CD4-positive, alpha-beta T cell (primary cell): Measurements from ENCODE around the gene TBCA. TPM values are rescaled to one million over a fixed set of nuclear protein-coding genes. Genes with fewer than 3 reads are reported as not detected.

Experiments used
- ATAC-seq: fragments of 200-7000 bp; cut with Tn5 transposase; one replicate; pipeline ENCODE4 v1.10.0; 2022; ENCODE audit warnings: mild to moderate bottlenecking; ENCODE audit not compliant: poor library complexity
- CTCF ChIA-PET: fragments of 350-600 bp; sonication (Branson Sonifier 250); formaldehyde crosslinking; loops from one replicate; lab custom pipeline; 2021; ENCODE audit warnings: antibody characterized with exemption, inconsistent platforms; lab: Charles Lee
- POLR2A ChIA-PET: fragments of 350-600 bp; sonication (Branson Sonifier 250); formaldehyde crosslinking; loops from one replicate; lab custom pipeline; 2021; ENCODE audit warnings: antibody characterized with exemption, inconsistent platforms; lab: Charles Lee
- DNase-seq, 14 experiments: peaks; one replicate each; pipeline ENCODE4 v3.0.0-alpha.2; 2013 to 2020; ENCODE audit warnings: mixed read lengths in 2 of 14
- H3K27ac ChIP-seq, 2 donors: one replicate each; pipeline versions ENCODE4 v1.5.1 to v1.7.0; 2013; ENCODE audit warnings: low read length in 2 of 2, low read depth in 1 of 2, mild to moderate bottlenecking in 1 of 2
- H3K27me3 ChIP-seq, 2 experiments: 1 replicate in 1 of 2; 2 replicates in 1 of 2; pipeline versions ENCODE4 v1.6.1 to v1.7.0; 2013; ENCODE audit warnings: low read length in 2 of 2, control low read depth in 1 of 2, mild to moderate bottlenecking in 1 of 2, moderate library complexity in 1 of 2; ENCODE audit not compliant: insufficient read depth in 2 of 2, control insufficient read depth in 1 of 2
- H3K36me3 ChIP-seq: one replicate; pipeline ENCODE4 v1.6.1; 2013; ENCODE audit warnings: low read length, control low read depth; ENCODE audit not compliant: insufficient read depth
- H3K4me1 ChIP-seq: one replicate; pipeline ENCODE4 v1.6.1; 2013; ENCODE audit warnings: low read length, control low read depth; ENCODE audit not compliant: insufficient read depth
- H3K4me3 ChIP-seq: one replicate; pipeline ENCODE4 v1.5.1; 2013; ENCODE audit warnings: mild to moderate bottlenecking, low read length, moderate library complexity
- H3K9me3 ChIP-seq, 2 experiments: 1 replicate in 1 of 2; 2 replicates in 1 of 2; pipeline versions ENCODE4 v1.6.1 to v1.7.0; 2013; ENCODE audit warnings: low read length in 2 of 2, mild to moderate bottlenecking in 2 of 2, control low read depth in 1 of 2, moderate library complexity in 1 of 2; ENCODE audit not compliant: control insufficient read depth in 1 of 2, insufficient read depth in 1 of 2
- H3K27ac Mint-ChIP-seq: one replicate; pipeline ENCODE4 v1.8.0; 2020; ENCODE audit warnings: mixed read lengths
- H3K27me3 Mint-ChIP-seq: one replicate; pipeline ENCODE4 v1.8.0; 2021; ENCODE audit warnings: mixed read lengths
- H3K36me3 Mint-ChIP-seq: one replicate; pipeline ENCODE4 v1.8.0; 2021; ENCODE audit warnings: low read depth, mixed read lengths
- H3K4me1 Mint-ChIP-seq: one replicate; pipeline ENCODE4 v1.8.0; 2021; ENCODE audit warnings: low read depth, mixed read lengths
- H3K4me3 Mint-ChIP-seq: one replicate; pipeline ENCODE4 v1.8.0; 2020; ENCODE audit warnings: mild to moderate bottlenecking, mixed read lengths
- H3K9me3 Mint-ChIP-seq: one replicate; pipeline ENCODE4 v1.8.0; 2020; ENCODE audit warnings: mixed read lengths
- intact Hi-C, 2 experiments: fragments of 100-400 bp; cut with DNase I in 1 of 2; cut with micrococcal nuclease in 1 of 2; formaldehyde crosslinking; loops; one replicate each; pipeline versions ENCODE4 v1.15.1 to v1.9.0; 2023 to 2025; cut with DNase I, micrococcal nuclease
- polyA plus RNA-seq, 2 donors: library from polyadenylated mRNA; unstranded; fragments of 120-200 nt; gene quantifications; one replicate each; pipeline ENCODE4 v1.2.1, GENCODE V29; 2013
- total RNA-seq, 174 experiments: library from RNA in 2 of 174; stranded (reverse) in 2 of 174; gene quantifications; one replicate each; pipeline ENCODE4 v1.2.3 and lab custom pipeline; 2021 to 2026
- TF ChIP-seq, protein P1 (sequence below): fragments of 200-600 bp; IDR thresholded peaks from one replicate; pipeline ENCODE4 v1.8.0; 2022; ENCODE audit warnings: antibody characterized with exemption, mild to moderate bottlenecking

Gene TBCA, protein sequence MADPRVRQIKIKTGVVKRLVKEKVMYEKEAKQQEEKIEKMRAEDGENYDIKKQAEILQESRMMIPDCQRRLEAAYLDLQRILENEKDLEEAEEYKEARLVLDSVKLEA
- total RNA-seq: 10 to 100 TPM; 72.0 to 72.9 TPM
- 137 TPM for polyA plus RNA-seq (2013, experiment 1 of 2)
- 129 TPM for polyA plus RNA-seq (2013, experiment 2 of 2)
- total RNA-seq (lab: John Stamatoyannopoulos, UW): 21.9 to 114 (median 42.8) reads per million in 172 experiments

DNA sequence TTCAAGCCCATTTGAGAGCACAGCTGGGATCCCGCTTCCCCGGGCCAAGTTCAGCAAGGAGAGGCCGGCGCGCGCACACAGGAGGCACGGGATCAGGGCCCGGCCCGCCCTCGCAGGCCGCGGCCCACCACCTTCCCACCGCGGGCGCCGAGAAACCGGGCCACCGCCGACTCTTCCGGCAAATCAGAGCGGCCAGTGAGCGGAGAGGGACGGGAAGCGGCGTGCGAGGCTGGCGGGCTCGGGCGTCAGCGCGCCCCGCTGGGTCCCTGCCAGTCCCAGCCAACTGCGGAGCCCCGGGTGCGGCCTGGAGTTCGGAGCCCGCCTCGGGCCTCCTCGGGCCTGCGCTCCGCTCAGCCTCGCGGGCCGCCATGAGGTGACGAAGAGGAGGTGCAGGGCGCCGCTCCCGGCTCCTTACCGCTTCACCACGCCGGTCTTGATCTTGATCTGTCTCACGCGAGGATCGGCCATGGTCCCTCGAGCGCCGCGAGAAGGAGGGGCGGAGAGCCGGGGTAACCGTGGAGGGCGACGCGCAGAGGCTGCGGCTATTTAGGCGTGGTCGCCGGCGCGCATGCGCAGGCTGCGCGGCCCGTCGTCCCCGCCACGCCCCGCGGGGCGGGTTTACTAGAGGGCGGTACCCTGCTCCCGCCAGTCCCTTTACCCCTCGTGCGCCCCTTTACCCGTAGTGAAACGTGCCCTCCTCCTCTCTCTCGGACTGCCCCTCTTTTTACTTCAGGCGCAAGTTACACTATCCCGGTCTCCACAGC is at the start of gene TBCA:
Gene TBCA, minus strand, starts transcription at position 550 of the 764 bp plus-strand sequence. Its CDS starts 82 bp downstream, at position 468.
- Mint-ChIP-seq H3K4me1 (peaks cover 53% of the 10 kb centered on the region), H3K36me3 (peaks cover 36% of the 10 kb centered on the region), H3K4me3 (peak within 1 kb of the TSS; percentile 94), H3K27ac (peak within 1 kb of the TSS; percentile 95), H3K27me3 (no peaks in the 10 kb centered on the region), H3K9me3 (no peaks in the 10 kb centered on the region)
- H3K27me3 ChIP-seq: no peaks in the 10 kb centered on the region
- DNase-seq (peak; percentile 78 to 98 (median 89)), ATAC-seq (peak; percentile 82)
- peak within 1 kb of the TSS; percentile 89 to 92 for H3K27ac ChIP-seq
- POLR2A ChIA-PET: interaction anchor here (0.6 to 1.8 kb wide), 4 partner anchors 11 to 519 kb away, joined by 3 to 6 read pairs (median 3); no protein-coding TSS in a partner anchor
- peak within 1 kb of the TSS; percentile 79 for H3K4me3 ChIP-seq
- CTCF ChIA-PET: interaction anchor here (0.6 to 1.2 kb wide), 3 partner anchors 12 to 1209 kb away, joined by 3 read pairs; partner anchors contain the start of gene ARSB
- intact Hi-C loops: loop anchor here (2.0 to 10.0 kb wide), 10 partner anchors 129 to 1839 kb away; partner anchors contain the start of genes AP3B1 (in 2 of the 2), AGGF1 (in 1 of the 2), HOMER1 (in 1 of the 2) and JMY (in 1 of the 2)
- H3K4me1 ChIP-seq: peaks cover 34% of the 10 kb centered on the region
- peaks cover 6% of the 10 kb centered on the region for H3K36me3 ChIP-seq
- no peaks in the 10 kb centered on the region for H3K9me3 ChIP-seq
- TF ChIP-seq, protein P1, sequence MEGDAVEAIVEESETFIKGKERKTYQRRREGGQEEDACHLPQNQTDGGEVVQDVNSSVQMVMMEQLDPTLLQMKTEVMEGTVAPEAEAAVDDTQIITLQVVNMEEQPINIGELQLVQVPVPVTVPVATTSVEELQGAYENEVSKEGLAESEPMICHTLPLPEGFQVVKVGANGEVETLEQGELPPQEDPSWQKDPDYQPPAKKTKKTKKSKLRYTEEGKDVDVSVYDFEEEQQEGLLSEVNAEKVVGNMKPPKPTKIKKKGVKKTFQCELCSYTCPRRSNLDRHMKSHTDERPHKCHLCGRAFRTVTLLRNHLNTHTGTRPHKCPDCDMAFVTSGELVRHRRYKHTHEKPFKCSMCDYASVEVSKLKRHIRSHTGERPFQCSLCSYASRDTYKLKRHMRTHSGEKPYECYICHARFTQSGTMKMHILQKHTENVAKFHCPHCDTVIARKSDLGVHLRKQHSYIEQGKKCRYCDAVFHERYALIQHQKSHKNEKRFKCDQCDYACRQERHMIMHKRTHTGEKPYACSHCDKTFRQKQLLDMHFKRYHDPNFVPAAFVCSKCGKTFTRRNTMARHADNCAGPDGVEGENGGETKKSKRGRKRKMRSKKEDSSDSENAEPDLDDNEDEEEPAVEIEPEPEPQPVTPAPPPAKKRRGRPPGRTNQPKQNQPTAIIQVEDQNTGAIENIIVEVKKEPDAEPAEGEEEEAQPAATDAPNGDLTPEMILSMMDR: peak; percentile 34

DNA sequence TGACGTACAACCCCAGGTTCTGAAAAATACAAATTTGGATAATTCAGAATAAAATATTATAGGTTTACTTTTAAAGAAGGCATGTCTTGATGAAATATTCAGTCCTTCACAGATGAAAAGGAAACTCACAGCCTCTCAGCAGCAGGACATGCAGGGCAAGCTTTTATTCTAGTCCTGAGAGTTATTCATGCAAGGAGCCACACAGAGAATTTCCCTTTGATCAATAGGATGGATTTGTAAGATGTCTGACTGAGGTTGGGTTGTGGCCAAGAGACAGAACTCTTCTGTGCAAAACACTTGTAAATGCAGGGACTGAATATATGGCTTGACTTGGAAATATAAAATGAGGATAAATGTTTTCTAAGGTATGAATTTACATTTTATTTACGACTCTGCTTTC is 48.8 kb upstream of the TBCA start:
- Histone ChIP-seq H3K27ac (no peak overlapping the region), H3K36me3 (no peaks in the 10 kb centered on the region), H3K27me3 (peaks cover 0 to 15% of the 10 kb centered on the region in 2 experiments), H3K9me3 (no peaks in the 10 kb centered on the region), H3K4me1 (no peaks in the 10 kb centered on the region), H3K4me3 (no peak overlapping the region)
- no peak for DNase-seq
- ChIA-PET CTCF (no interaction called here), POLR2A (no interaction called here)
- Mint-ChIP-seq H3K36me3 (no peaks in the 10 kb centered on the region), H3K4me3 (no peak overlapping the region), H3K27ac (no peak overlapping the region), H3K4me1 (no peaks in the 10 kb centered on the region), H3K27me3 (peaks cover 27% of the 10 kb centered on the region), H3K9me3 (no peaks in the 10 kb centered on the region)
- no peak for ATAC-seq
- intact Hi-C loops: no loop called here
- TF ChIP-seq, protein P1: no peak

DNA sequence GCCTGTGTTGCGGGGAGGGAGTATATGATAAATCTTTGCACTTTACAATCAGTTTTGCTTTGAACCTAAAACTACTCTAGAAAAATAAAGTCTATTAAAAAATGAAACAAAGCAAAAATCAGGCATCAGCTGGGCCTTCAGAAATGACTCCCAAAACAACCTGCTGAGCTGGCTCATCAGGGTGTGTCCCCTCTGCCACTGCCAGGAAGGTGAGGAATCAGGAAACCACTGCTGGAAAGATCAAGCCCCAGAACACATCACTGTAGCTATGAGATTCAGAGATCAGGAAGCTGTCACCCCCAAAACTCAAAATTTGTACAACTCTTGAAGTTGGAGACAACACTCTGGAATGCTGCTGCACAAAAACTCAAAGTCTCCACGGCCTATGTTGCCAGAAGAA is 40.5 kb upstream of the TBCA start:
- H3K36me3 ChIP-seq: no peaks in the 10 kb centered on the region
- DNase-seq (no peak), ATAC-seq (no peak)
- no peaks in the 10 kb centered on the region for H3K9me3 ChIP-seq
- H3K4me3 ChIP-seq: no peak overlapping the region
- no peaks in the 10 kb centered on the region for H3K36me3 Mint-ChIP-seq
- ChIA-PET CTCF (interaction anchor here (0.7 kb wide), 1 partner anchor 18 kb away, joined by 4 read pairs; no protein-coding TSS in a partner anchor), POLR2A (no interaction called here)
- peaks cover 11% of the 10 kb centered on the region for H3K27me3 Mint-ChIP-seq
- no peaks in the 10 kb centered on the region for H3K9me3 Mint-ChIP-seq
- TF ChIP-seq, protein P1: no peak
- H3K4me1 Mint-ChIP-seq: no peaks in the 10 kb centered on the region
- no peak overlapping the region for H3K27ac Mint-ChIP-seq
- intact Hi-C loops: no loop called here
- no peak overlapping the region for H3K27ac ChIP-seq
- H3K4me3 Mint-ChIP-seq: no peak overlapping the region
- no peaks in the 10 kb centered on the region for H3K4me1 ChIP-seq
- H3K27me3 ChIP-seq: peaks cover 0 to 2% of the 10 kb centered on the region in 2 experiments
